ENCODE results near the gene C2orf92.

- no peak for TF ChIP-seq CTCF (IDR thresholded peaks at IDR 0.05)
- no peak for TF ChIP-seq POLR2A (IDR thresholded peaks at IDR 0.05)
These were observed 34.2 kb downstream of the C2orf92 start for GRCh38 chr2:97703741-97704140.
